GM23248 (cell line): ENCODE measurements around the gene MGST2.

ENCODE experiments used
- EZH2 ChIP-seq: fragments of 200-600 bp; sonication (generic); IDR thresholded peaks from 2 replicates; pipeline ENCODE4 v1.6.1; 2018; ENCODE audit warnings: antibody characterized with exemption, mild to moderate bottlenecking; ENCODE audit not compliant: insufficient read depth, poor library complexity, severe bottlenecking
- EZH2phosphoT487 ChIP-seq: fragments of 200-600 bp; sonication (generic); IDR thresholded peaks from 2 replicates; pipeline ENCODE4 v1.6.1; 2018; ENCODE audit warnings: antibody characterized with exemption, moderate library complexity, mild to moderate bottlenecking, low read depth; ENCODE audit not compliant: insufficient read depth

DNA sequence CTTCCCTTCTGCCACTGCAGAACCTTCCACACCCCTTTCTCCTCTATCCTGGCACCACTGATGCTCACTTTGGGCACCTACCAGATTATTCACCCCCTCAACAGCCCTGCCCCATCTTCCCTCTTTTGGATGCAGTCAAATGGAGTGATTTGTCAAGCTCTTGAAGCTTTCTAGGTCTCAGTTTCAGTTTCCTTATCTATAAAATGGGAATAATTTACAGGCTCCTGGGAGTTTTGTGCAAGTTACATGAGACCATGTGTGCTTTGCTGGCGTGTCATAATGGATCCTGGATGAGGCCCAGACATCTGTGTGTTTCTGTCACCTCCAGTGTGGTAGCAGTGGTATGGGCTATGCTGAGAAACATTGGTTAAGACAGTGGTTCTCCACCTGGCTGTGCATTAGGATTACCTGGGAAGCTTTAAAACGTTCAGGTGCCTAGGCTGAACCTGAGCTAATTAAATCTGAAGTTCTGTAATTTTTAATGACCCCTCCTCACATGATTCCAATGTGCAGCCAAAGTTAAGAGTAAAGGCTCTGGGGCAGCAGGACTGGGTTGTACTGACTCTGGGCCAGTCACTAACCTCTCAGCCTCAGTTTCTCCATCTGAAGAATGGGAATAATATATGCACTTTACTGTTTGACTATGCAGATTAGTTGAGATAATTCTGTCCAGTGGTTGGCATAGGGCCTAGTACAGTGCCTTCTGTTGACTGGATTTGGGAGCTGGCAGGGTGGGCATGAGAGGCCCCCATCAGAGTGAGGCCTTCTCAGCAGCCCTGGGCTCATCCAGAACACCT lies 6.8 kb upstream of the MGST2 start:
- TF ChIP-seq EZH2 (no peak), EZH2phosphoT487 (no peak)
